Activated T-helper 1 cell treated with anti-CD3 and anti-CD28 coated beads, Interleukin-2, amount 50 U/mL, for 16 hours (primary cell): Measurements from ENCODE around the gene ANKRD33B.
"Not testable (repeated sequence)": the region's sequence is repeated elsewhere in the genome, so short reads cannot be mapped to it uniquely, and the experiment has no call there.

Experiments
- DNase-seq, 2 donors: peaks; one replicate each; pipeline ENCODE4 v3.0.0-alpha.2; 2020; ENCODE audit warnings: low read depth in 1 of 2, low spot score in 1 of 2

Gene ANKRD33B

DNA sequence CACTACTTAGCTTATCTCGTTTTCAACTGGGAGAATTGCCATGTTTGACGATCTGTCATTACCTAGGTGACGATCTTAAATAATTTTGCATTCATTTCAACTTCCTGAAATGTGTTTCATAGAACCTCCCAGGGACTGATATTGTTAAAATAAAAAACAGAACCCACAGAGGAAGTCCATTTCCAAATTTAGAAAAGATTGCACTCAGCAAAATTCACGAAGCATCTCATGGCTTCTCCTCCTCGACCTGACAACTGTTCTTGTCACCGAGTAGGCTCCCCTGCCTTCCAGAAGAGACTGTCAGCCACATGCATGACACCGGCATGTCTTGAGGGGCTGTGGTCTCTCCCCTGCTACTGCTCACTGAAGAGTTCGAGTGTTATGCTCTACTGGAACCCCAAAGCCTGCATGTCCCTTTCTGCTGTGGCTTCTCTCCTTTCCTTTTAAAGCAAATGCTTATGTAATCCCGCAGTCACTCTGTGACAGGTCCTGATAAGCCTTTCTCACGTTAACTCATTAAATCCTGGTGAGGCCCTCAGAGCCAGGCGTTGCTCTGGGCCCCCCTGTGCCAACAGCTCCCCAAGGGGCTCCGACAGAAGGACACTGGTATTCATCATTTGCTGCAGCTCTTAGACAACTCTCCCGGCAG lies 26.8 kb upstream of the ANKRD33B start:
- no peak for DNase-seq

DNA sequence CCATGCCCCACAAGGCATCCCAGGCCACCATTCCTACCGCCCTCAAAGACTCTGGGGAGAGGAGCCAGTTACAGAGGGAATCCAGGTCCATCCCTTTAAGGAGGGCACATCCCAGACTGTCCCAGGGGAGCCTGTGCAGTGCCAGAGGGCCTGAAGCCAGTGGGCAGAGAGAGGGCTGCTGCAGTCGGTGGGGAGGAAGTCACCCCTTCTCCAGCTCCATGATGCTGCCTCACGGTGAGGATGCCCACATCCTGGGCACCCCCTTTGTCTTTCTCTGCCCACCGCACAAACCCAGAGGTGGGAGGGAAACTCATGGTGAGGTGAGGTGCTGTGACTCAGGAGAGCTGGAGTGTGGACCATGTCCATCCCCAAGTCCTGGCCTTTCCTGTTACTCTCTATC lies 26.2 kb upstream of the ANKRD33B start:
- no peak for DNase-seq

- DNase-seq = no peak
These were observed 25.6 kb upstream of the ANKRD33B start for GRCh38 chr5:10538103-10538788.

- DNase-seq = no peak
These were observed 24.8 kb upstream of the ANKRD33B start for GRCh38 chr5:10538789-10539686.

GRCh38 chr5:10539687-10539998 lies 24.2 kb upstream of the ANKRD33B start:
- DNase-seq = no peak

- DNase-seq = no peak
These were observed 23.8 kb upstream of the ANKRD33B start for GRCh38 chr5:10540036-10540544.

DNA sequence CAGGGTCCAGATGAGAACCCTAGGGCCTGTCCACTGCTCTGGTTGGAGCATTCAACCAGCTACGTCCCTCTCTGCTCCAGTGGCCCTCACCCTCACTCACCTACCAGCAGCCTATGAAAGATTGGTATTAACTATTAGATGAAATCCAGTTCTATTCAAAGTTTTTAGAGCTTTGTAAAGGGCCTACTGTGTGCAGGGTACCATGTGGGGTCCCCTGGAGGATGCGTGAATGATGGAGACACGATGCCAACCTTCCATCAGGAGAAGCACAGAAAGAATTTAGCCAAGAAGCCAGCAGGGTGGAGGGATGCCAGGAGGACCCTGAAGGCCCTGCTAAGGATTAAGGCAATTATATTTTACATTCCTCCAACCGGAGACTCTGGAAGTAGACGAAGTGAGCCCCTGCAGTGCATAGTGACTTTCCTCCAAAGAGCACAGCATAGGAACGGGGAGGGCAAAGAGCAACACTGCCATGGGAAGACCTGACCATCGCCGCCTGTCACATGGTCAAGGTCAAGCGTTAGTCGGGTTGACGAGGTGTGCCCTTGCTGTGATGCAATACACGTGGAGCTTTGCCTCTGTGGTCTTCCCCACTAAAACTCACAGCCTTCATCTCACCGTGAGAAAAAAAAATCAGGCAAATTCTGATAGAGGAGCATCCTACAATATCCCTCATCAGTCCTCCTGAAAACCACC lies 22.8 kb upstream of the ANKRD33B start:
- DNase-seq = no peak

DNA sequence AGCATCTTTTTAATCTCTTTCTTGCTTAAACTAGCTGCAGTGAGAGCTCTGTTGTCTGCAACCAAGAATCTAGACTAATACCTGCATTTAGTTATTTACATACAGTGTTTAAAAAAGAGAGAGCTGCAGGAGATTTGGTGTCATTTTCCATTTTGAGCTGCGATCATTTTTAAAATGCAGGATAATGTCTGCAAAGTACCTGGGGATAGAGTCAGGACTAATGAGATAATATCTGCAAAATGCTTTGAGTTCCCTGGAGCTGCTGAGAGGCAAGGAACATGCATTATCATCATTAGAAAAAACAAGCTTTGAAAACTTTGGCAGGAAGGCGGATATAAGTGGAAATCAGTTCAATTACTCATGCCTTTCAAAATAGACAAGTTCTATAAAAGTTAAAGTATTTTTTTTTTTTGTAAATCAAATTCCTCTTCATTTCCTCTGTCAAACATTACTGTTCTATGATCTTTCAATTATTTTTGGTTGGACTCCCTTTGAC lies 21.8 kb upstream of the ANKRD33B start:
- no peak for DNase-seq

DNA sequence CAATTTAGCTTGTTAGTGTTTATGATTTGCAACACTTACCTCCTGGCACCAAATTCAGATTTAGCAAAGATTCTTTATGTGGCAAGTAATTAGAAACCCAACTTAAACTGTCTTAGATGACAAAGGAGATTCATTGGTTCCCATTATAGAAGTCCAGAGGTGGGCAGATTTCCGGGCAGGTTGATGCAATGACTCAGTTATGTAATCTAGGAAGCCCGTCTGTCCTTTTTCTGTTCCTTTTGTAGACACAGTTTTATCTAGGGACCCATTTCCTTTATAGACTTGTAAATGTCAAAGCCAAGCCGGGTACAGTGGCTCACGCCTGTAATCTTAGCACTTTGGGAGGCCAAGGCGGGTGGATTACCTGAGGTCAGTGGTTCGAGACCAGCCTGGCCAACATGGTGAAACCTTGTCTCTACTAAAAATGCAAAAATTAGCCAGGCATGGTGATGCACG lies 20.3 kb upstream of the ANKRD33B start:
- DNase-seq = no peak

DNA sequence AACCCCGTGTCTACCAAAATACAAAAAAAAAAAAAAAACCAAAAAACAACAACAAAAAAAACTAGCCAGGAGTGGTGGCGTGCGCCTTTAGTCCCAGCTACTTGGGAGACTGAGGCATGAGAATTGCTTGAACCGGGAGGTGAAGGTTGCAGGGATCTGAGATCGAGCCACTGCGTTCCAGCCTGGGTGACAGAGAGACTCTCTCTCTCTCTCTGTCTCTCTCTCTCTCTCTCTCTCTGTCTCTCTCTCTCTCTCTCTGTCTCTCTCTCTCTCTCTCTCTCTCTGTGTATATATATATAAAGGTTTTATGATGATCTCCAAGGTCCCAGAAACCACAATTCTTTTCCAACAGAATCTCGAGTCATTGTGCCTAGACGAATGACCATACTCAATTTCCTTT lies 18.8 kb upstream of the ANKRD33B start:
- DNase-seq = no peak

DNA sequence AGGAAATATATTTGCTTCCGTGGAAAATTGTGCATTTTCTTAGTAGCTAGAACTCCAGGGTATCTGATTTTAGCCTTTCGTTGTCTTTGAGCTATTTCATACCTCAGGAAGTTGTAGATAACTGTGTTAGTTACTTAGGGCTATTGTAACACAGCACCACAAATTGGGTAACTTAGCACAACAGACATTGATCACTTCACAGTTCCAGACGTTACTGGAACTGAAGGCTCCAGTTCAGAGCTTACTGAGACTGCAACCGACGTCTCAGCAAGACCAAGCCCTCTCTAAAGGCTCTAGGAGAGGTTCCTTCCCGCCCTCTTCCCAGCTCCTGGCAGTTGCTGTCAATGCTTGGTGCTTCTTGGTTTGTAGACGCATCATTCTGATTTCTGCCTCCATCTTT lies 17.7 kb upstream of the ANKRD33B start:
- DNase-seq = no peak

GRCh38 chr5:10548418-10549122 lies 15.3 kb upstream of the ANKRD33B start:
- no peak for DNase-seq

GRCh38 chr5:10549123-10549514 lies 14.8 kb upstream of the ANKRD33B start:
- not testable (repeated sequence) for DNase-seq

GRCh38 chr5:10550222-10550995 lies 13.5 kb upstream of the ANKRD33B start:
- no peak for DNase-seq

- no peak for DNase-seq
These were observed 12.1 kb upstream of the ANKRD33B start for GRCh38 chr5:10551782-10552138.

DNA sequence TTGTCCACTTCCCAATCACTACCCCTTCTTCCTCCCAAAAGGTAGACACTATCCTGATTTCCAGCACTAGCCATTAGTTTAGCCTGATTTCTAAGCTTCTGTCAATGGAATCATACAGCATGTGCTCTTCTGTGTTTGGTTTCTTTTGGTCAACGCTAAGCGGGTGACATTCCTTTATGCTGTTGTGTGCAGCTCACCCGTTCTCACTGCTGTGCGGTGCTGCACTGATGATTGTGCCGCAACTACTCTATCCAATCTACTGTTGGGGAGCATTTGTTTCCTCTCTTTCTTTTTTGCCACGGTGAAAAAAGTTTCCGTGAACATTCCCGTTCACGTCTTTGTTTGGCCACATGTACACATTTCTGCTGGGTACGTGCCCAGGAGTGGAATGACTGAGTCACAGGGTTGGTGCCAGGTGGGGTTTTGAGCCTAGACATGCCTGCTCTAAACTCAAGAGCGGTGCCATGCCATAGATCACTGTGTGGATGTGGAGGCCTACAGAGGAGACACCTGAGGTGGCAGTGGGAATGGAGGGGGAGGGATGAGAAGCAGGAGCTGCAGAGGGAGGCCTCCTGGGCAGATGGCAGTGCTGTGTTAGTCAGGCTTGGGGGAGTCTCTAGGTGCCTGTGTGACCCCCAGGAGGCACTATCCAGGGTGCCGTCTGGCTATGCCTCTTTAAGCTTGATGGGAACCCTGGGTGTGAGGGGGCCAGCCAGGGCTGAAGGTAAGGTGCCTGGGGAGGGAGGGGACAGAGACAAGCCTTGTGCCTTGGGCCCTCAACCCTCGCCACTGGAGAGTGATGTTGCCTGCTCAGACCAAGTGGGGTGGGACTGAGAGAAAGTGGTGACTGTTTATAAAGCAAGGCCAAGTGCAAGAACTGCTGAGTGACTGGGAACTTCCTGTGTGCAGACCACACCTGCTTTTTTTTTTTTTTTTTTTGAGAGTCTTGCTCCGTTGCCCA lies 11.4 kb upstream of the ANKRD33B start:
- no peak for DNase-seq

- no peak for DNase-seq
These were observed 10.4 kb upstream of the ANKRD33B start for GRCh38 chr5:10553476-10553875.

DNA sequence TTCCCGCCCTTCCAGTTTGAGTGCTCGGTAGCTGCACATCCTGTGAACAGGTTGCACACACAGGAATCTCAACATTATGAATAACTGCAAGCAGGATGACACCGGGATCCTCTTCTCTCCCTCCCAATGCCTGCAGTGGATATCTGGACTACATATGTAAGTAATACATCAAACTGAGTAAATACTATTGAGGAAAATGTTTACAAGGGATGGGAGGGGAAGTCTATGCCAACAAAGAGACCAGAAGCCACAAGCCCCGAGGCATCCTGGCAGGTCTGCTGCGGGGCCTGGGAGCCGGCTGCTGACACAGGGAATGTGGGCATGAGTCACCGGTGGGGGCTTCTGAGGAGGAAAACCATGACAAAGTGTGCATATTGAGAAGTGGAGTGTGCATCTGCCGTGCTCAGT lies 8.6 kb upstream of the ANKRD33B start:
- DNase-seq = no peak
